Right ventricle myocardium superior (tissue), 1 donor: ENCODE measurements around the gene AHCYL2. TPM values are rescaled to one million over a fixed set of nuclear protein-coding genes. Genes with fewer than 3 reads are reported as not detected.
"Not testable (repeated sequence)": the region's sequence is repeated elsewhere in the genome, so short reads cannot be mapped to it uniquely, and the experiment has no call there.

Experiments used
- ATAC-seq: fragments of 200-7000 bp; cut with Tn5 transposase; one replicate; pipeline ENCODE4 v1.9.1; 2020; ENCODE audit warnings: mild to moderate bottlenecking; ENCODE audit not compliant: poor library complexity
- DNase-seq: peaks from one replicate; pipeline ENCODE4 v3.0.0-alpha.2; 2020
- intact Hi-C: fragments of 100-400 bp; cut with DNase I; formaldehyde crosslinking; loops from one replicate; pipeline ENCODE4 v1.11.2; 2022
- total RNA-seq: library from RNA; stranded (reverse); fragmentation: NEBNext Ultra II Directional; extraction: Animal tissue kit (Norgen Biotek cat#: 25700); gene quantifications from one replicate; pipeline ENCODE4 v1.2.1, GENCODE V29; 2021
- donor health status: DM: no; HTN: yes; CAD: no; lungs with severe emphysema.

The AHCYL2 gene
- total RNA-seq, 1 donor from 2014 or later = 6.7 TPM

DNA sequence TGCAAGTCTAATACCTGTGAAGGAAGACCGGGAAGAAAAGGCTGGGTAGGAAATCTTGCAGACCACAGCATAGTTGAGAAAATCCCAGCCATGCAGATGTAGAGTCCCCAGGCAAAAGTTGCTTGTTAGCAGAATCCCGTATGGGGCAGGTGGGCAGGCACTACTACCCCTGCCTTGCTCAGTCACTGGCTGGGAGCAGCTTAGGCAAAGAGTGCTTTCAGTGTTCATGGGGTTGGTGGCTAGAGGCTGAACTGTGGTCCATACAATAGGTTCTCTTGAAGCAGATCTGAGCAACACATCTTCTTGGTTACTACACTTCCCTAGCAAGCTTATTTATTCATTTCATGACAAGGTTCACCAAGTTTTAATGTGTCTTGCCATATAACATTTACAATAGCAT, 92.6 kb downstream of the AHCYL2 start:
- DNase-seq (no peak), ATAC-seq (no peak)
- intact Hi-C loops = no loop called here

- DNase-seq (no peak), ATAC-seq (no peak)
- intact Hi-C loops = no loop called here
These were observed 102.2 kb downstream of the AHCYL2 start for GRCh38 chr7:129327076-129327475.

DNA sequence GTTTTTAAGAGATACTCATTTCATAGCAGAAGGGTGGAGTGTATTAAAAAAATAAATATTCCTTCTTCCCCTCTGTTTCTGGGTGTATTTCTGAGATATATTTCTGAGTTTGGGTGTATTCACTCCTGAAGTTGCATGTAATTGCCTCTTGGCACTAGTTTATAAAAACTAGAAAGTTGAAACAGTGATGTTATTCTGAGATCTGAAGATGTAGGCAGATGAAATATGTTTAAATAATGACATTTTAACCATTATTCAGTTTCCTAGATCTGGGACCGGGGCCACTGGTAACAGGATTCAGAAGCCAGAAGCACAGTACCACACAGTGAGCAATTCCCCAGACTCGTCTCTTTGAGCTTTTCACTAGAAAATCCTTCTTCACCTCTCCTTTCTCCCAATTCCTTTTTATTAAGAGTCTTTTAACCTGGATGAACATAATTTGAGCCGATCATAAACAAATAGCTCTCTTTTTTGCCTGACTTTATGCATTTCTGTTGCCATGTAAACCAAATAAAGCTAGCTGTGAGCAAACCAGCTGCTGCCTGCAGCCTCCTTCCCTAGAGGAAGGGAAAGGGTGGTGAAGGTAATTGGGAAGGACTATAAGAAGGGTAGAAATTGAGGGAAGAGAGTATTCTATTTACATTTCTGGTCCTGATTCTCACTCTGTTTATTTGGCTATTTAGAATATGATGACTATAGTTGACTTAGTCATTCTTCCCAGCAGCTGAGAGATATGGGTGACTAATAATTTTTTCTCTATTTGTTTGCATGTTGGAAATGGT, 107.6 kb downstream of the AHCYL2 start:
- intact Hi-C loops = no loop called here
- ATAC-seq (no peak), DNase-seq (no peak)

DNA sequence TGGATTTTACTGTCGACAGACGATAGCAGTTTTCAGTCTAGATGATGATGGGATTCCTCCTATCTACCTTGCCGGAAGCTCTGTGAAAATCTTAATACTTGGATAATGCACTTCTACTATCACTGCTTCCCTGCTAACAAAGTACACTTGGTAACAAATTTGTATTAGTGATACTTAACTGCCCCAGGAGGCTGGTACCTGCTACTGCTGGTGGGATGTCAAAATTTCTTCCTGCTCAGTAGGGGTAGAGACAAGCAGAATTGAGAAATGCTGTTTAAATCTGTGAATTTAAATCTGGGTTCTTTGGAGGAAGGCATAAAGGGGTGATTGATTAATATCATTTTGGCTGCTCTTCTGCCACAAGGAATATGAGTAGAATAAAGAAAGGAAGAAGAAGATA, 109.6 kb downstream of the AHCYL2 start:
- intact Hi-C loops = no loop called here
- ATAC-seq (no peak), DNase-seq (no peak)

DNA sequence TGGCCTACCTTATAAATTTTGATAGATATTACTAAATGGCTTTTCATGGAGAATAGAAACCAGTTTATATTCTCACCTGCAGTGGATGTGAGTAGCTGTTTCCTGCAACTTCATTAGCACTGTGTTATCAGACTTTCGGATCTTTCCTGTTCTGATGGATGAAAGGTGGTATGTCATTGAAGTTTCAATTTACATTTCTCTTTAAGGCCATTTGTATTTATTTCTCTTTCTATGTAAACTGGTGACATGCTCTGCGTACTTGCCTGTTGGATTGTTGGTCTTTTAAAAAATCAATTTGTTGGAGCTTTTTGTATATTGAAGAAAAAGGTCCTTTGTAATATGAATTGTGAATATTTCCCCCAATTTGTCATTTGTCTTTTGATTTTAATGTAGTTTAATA, 113.6 kb downstream of the AHCYL2 start:
- no peak for DNase-seq
- no peak for ATAC-seq
- intact Hi-C loops = no loop called here

DNA sequence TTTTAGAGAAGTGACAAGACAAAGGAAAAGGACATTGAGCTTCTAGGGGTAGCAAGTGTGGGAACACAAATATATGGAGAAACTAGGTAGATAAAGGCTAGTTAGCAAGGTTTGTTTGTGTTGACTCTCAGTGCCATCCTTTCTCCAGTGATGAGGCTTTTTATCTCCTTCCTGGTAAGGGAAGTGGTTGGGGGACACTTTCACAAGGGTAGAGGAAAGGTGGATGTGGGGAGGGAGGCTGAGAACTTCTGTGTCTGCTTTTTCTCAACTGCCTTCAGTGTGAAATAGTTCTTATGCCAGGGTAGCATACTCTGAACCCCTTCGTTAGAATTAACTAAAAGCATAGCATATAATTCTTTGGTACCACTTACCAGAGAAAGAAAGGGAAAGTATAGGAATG, 116.4 kb downstream of the AHCYL2 start:
- ATAC-seq = no peak
- DNase-seq = no peak
- intact Hi-C loops = loop anchor here (10.0 kb wide), 1 partner anchor 294 kb away; no protein-coding TSS in a partner anchor

- DNase-seq = no peak
- no peak for ATAC-seq
- intact Hi-C loops = loop anchor here (10.0 kb wide), 1 partner anchor 293 kb away; no protein-coding TSS in a partner anchor
These were observed 117.3 kb downstream of the AHCYL2 start for GRCh38 chr7:129341816-129342806.

- DNase-seq = no peak
- ATAC-seq = peak; percentile 49
- intact Hi-C loops = loop anchor here (10.0 kb wide), 1 partner anchor 292 kb away; no protein-coding TSS in a partner anchor
These were observed 118.4 kb downstream of the AHCYL2 start for GRCh38 chr7:129343099-129343700.

- ATAC-seq = no peak
- intact Hi-C loops = loop anchor here (10.0 kb wide), 1 partner anchor 287 kb away; no protein-coding TSS in a partner anchor
- no peak for DNase-seq
These were observed 122.5 kb downstream of the AHCYL2 start for GRCh38 chr7:129347330-129347729.

DNA sequence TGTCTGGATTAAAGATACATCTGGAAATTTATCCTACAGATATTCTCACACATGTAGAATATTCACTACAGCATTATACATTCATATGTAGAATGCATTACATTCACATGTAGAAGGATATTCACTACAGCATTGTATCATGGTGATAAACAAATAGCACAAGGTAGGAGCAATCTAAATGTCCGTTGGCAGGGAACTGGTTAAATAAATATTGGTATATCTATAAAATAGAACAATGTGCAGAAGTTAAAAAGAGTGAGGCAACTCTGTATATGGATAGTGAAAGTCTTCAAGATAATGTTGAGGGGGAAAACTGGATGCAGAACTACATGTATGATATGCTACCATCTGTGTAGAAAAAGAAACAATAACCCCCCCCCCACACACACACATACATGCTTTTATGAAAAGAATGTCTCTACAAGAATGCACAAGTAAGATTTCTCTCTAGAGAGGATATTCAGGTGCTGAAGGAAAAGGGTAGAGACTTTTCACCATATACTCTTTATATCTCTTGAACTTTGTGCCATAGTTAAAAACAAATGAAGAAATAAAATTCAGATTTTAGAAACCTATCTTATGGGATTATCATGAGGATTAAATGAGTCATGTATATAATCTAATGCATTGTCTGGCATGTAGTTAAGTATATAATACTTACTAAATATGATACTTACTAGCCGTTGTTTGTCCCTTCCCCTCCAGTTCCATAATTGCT, 123.4 kb downstream of the AHCYL2 start:
- DNase-seq = no peak
- intact Hi-C loops = loop anchor here (10.0 kb wide), 1 partner anchor 287 kb away; no protein-coding TSS in a partner anchor
- no peak for ATAC-seq

- ATAC-seq (no peak), DNase-seq (no peak)
- intact Hi-C loops = no loop called here
These were observed 126.5 kb downstream of the AHCYL2 start for GRCh38 chr7:129351320-129351719.

GRCh38 chr7:129353104-129353503, 128.3 kb downstream of the AHCYL2 start:
- ATAC-seq, DNase-seq, intact Hi-C loops: not testable (repeated sequence)

DNA sequence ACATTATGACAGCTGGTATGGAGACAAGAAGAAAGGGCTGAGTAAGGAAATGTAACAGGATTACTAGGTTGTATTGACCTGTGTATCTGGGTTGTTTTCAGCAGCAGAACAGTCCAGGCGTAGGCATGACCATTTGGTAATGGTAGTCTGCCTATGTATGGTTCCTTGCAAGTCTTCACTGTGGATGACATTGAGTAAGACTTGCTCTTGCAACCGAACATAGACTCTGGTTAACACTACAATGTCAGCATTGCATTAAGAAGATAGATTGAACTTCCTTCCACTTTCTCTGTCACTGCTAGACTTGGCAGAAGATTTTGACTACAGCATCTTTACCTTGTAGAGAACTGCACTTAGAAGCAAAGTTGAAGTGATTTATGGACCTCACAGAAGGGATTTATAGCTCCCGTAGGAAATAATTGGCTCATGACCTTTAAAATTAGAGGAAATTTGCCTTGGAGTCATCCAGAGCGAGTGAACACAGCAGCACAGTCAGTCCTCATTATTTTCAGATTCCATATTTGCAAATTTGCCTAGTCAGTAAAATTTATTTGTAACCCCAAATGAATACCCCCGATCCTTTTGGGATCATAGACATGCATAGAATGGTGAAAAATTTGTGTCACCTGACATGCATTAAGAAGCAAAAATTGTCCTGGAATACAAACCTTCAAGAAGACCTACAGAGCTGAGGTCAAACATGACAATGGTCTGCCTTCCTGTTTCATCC, 129.8 kb downstream of the AHCYL2 start:
- DNase-seq = no peak
- ATAC-seq = no peak
- intact Hi-C loops = no loop called here

GRCh38 chr7:129356176-129356575, 131.3 kb downstream of the AHCYL2 start:
- ATAC-seq (no peak), DNase-seq (no peak)
- intact Hi-C loops = no loop called here

DNA sequence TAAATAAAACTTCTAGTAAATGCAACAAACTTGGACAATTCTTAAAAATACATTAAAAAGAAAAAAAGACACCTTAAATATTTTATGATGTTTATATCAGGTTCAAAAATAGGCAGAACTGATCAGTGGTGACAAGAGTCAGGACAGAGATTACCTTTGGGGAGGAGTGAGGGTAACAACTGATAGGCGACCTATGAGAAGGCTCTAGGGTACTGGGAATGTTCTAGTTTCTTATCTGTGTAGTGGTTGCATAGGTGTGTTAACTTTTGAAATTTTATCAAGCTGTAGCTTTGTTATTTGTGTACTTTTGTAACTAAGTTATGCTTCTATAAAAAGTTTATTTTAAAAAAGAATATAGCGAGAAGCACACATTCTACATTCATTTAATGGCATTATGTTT, 134.3 kb downstream of the AHCYL2 start:
- DNase-seq = no peak
- ATAC-seq = no peak
- intact Hi-C loops = no loop called here

GRCh38 chr7:129359638-129360037, 134.8 kb downstream of the AHCYL2 start:
- no peak for ATAC-seq
- DNase-seq = no peak
- intact Hi-C loops = no loop called here

- DNase-seq (no peak), ATAC-seq (no peak)
- intact Hi-C loops = no loop called here
These were observed 136.9 kb downstream of the AHCYL2 start for GRCh38 chr7:129361771-129362170.

- no peak for DNase-seq
- no peak for ATAC-seq
- intact Hi-C loops = no loop called here
These were observed 137.7 kb downstream of the AHCYL2 start for GRCh38 chr7:129362496-129362895.
